Measurements from ENCODE around the gene REL. TPM values are rescaled to one million over a fixed set of nuclear protein-coding genes. Genes with fewer than 3 reads are reported as not detected.

The REL gene
- total RNA-seq: 8.7 and 12.1 TPM in 2 replicates

GRCh38 chr2:60881047-60881932 lies at the start of gene REL:
REL (plus strand) TSS chr2:60881574; CDS start chr2:60881841, 267 bp downstream.

Other genes starting within 250 kb of the REL start
- gene PAPOLG, start 125.3 kb upstream of the REL start, total RNA-seq: 9.2 and 19.0 TPM in 2 replicates
- 50.8 and 69.9 TPM in 2 replicates for gene PEX13, start 136.1 kb downstream of the REL start, total RNA-seq
- gene PUS10, start 136.7 kb downstream of the REL start, total RNA-seq: 2.2 and 7.5 TPM in 2 replicates
- gene SANBR, start 184.3 kb downstream of the REL start, total RNA-seq: 8.5 and 12.8 TPM in 2 replicates